NCI-H1105 (cell line): ENCODE measurements around the gene CBY1.

Experiments
- DNase-seq: peaks from one replicate; lab custom pipeline; 2025; lab: John Stamatoyannopoulos, UW

CBY1 gene

DNA sequence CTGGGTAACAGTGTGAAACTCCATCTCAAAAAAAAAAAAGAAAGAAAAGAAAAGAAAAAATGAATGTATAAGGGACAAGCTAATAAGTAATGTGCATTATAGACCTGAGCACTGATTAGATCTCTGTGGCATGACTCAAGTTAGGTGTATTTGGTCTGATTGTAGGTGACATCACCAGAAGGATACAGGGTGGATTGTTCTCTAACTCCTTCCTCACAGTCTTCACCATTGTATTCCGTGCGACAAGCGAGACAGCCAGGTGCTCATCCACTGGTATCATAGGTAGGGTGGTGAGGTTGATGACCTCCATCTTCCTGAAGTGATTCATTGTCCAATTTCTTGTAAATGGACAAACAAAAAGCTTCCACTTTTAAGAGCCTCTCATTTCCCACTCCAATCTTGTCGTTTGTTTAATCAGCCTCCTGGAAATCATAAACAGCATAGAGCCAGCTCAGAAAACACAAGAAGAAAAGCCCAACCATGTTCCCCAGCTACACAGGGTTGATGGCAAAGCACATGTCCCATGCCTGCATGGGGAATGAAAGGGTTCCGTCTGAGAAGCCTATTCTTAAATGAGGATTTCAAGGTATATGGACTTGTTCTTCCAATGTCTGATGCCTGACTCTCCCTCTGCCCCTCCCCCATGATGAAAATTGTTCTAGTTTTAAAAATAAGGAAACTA, 6.5 kb upstream of the CBY1 start:
- DNase-seq, result no peak

- DNase-seq, result no peak
These were observed 3.6 kb upstream of the CBY1 start for GRCh38 chr22:38652859-38653258.

DNA sequence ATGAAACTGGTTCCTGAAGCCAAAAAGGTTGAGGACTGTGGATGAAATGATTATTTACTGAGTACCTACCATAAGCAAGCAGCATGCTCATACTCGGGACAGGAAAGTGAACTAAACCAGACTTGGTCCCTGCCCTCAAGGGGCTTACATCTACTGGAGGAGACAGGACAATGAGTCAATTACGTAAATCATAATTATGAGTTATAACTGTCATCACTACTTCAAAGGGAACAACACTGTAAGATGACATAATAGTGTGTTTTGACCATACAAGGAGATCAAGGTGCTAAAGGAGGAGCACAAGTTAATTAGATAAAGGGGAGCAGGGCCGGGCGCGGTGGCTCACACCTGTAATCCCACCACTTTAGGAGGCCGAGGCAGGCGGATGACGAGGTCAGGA, 2.7 kb upstream of the CBY1 start:
- DNase-seq, result no peak

DNA sequence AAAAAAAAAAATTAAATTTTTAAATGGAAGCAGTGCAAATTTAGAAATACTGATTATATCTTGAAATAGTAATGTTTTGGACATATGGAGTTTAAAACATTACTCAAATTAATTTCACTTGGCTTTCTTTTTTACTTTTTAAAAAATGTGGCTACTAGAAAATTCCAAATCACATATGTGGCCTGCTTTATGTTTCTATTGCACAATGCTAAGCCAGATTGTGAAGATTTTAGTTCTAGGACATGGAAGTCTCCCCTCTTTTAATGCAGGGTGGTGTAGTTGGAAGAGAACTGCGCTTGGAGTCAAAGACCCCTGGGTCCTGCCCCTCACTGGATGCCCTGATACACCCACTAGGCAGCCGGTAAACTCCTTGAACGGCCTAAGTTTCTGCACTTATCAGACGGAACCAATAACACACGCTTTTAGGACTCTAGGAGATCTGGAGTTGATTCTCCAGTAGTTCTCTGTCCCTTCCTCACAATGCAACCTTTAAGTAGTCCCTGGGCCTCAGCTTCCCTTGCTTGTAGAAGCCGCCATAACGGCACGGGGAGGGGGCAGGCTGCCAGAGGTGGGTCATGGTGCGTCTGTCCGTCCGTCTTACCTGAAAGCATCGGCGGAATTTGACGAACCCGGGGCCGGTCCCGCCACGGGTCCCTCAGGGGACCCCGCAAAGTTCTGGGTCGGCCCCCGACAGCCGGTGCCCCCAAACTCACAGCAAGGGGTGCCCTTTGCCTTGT, 751 bp upstream of the CBY1 start:
- no peak for DNase-seq

- peak; percentile 3 for DNase-seq
These were observed 839 bp downstream of the CBY1 start for GRCh38 chr22:38657045-38657909.

- no peak for DNase-seq
These were observed 18.4 kb downstream of the CBY1 start for GRCh38 chr22:38674888-38675287.

DNA sequence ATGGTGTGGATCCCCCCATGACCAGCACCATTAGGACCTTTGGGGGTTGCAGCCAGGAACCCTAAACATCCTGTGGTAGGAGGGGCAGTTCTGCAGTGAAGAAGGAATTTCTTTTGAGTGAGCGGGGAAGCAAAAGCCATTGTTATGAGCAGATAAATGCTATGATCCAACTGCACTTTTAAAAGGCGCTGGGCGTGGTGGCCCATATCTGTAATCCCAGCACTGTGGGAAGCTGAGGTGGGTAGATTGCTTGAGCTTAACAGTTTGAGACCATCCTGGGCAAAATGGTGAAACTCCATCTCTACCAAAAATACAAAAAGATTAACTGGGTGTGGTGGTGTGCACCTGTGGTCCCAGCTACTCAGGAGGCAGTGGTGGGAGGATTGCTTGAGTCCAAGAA, 19.4 kb downstream of the CBY1 start:
- no peak for DNase-seq

DNA sequence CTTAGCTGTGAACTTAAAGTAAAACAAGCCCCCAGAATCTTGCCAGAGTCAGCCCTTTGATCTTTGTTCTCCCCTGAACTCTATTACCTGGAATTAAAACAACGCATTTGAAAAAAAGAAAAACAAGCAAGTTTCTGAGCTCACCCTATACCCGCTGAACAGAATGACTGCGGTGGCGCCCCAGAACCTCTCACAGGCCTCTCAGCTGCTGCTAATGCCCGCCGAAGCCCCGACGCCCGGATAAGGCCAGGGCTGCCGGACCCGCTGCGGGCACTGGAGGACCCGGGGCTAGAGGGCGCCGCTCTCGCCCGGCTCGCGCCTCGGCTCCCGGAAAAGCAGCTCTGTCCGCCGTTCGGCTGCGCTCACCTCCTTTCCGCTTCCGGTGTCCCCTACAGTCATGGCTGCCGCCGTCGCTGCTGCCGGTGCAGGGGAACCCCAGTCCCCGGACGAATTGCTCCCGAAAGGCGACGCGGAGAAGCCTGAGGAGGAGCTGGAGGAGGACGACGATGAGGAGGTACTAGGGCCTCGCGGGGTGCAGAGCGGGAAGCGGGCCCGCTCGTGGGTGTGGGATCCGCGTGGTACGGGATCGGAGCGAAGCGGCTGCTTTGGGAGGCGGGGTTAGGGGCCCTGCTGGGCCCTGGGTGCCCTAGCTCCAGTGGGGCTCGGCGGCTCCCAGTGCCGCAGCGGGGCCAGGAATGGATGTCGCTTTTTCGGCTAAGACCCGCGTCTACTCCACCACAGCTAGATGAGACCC, 25.3 kb downstream of the CBY1 start, which contains the start of gene TOMM22:
Gene TOMM22, plus strand, starts transcription at position 376 of the 754 bp plus-strand sequence. Its CDS starts 22 bp downstream, at position 398.
- peak; percentile 79 for DNase-seq

DNA sequence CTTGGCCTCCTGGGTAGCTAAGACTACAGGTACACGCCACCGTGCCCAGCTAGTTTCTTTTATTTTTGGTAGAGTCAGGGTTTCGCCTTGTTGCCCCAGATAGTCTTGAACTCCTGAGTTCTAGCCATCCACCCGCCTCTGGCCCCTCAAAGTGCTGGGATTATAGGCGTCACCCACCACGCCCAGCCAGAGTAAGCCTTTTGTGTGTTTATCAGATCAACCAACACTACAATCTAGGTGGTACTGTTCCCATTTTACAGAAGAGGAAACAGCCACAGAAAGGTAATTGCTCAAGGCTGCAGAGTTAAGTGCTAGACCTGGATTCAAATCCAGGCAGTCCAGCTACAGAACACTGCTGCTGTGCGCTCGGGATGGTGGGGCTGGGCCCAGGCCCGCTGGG, 28.5 kb downstream of the CBY1 start:
- DNase-seq, result no peak

- DNase-seq, result no peak
These were observed 29.3 kb downstream of the CBY1 start for GRCh38 chr22:38685761-38686160.

DNA sequence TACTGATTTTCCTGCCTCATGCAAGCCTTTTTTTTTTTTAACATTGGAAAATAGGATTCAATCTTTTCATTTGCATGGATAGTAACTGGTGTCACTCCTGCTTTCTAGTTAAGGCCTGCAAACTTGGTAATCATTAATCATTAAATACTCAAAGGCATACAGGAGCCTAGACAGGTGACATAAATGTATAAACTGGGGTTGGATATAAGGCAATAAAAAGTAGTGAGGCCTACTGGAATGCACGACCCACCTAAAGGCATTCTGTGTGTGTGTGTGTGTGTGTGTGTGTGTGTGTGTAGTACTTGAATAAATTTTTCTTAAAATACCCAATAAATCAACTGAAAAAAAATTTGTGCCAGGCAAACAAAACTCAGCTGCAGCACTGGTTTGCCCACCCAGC, 33.2 kb downstream of the CBY1 start:
- DNase-seq, result no peak

- no peak for DNase-seq
These were observed 37.6 kb downstream of the CBY1 start for GRCh38 chr22:38694049-38694448.

- no peak for DNase-seq
These were observed 38.5 kb downstream of the CBY1 start for GRCh38 chr22:38694940-38695339.

DNA sequence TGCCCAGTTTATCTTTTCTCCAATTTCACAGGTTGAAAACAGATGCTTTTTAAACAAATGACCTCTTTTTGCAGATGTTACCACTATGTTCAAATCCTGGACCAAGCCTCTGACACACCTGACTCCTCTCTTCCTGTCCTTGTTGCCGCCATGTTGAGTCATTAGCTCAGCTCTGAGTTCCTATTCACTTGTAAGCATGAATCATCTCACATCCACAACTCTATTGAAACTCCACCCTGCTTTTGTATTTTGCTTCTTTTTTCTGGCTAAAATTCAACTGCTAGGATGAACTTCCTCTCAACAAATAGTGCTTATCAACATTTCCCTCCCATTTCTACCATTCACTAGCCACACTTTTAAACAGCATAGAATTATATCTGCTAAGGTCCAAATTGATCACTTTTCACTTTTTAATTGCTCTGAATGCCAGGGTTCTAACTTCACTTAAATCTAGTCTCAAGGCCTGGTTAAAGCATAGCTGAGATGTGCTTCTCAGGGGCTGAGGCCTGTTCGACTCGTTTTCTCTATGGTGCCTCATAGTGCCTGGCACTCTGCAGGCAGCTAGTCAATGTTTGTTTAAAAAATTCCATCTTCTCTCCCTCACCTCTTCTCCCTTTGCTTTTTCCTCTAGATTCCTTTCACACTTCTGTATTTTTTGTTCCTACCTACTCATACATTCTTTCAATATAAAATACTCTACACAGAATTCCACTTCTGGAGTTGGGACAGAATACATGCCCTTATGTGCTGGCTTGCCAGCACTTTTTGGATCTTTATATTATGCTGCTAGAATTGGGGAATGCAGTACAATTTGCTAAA, 40.4 kb downstream of the CBY1 start:
- DNase-seq, result no peak

GRCh38 chr22:38697425-38698089, 41.1 kb downstream of the CBY1 start:
- no peak for DNase-seq

- DNase-seq, result no peak
These were observed 42.1 kb downstream of the CBY1 start for GRCh38 chr22:38698407-38699094.

- DNase-seq, result no peak
These were observed 42.7 kb downstream of the CBY1 start for GRCh38 chr22:38699143-38699542.

DNA sequence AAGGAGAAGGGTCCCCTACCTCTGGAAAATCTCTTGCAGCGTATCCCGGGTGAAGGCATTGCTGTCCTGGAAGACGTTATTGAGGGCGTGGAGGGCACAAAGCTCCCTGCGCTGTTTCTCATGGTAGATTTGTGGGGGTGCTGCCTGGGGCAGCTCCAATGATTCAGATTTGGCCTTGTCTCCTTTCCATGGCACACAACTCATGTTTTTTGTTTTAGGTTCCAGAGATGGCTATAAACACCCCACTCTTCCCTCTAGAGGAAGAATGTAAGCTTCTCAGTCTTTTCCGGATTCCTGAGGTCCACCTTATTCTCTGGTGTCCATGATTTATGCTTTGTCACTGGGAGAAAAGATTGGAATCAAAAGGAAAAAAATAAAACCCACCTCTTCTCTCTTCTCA, 43.3 kb downstream of the CBY1 start:
- DNase-seq, result no peak

DNA sequence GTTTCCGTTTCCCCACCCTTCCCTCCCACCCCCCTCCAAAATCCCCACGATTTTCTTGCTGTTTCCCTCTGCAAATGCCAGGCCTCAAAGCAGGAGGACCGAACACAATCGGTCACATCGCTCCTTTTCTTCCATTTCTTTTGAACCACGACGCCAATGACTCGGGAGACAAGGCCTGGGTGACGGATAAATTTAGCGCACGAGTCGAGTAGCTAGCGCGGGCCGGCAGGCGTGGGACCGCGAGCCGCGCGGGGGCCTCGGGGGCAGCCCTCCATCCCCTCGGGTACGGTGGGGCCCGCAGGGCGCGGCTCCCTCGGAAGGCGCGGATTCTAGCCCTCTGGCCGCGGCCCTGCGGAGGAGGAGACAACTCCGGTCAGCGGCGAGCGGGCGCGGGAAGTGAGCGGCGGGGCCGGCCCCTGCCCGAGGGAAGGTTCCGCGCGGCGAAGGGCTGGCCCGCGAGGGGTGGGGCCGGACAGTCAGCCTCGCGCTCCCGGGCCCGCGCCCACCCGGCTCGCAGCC, 43.9 kb downstream of the CBY1 start:
- DNase-seq, result no peak
